IPS-18c (cell line): ENCODE results near the gene PFKP.

Experiments used
- H3K4me3 ChIP-seq: 2 replicates; pipeline ENCODE4 v1.7.0; 2013; ENCODE audit warnings: low read depth, mild to moderate bottlenecking, low read length, moderate library complexity; ENCODE audit not compliant: insufficient read depth
- H3K9me3 ChIP-seq: one replicate; pipeline ENCODE4 v1.6.1; 2013; ENCODE audit warnings: mild to moderate bottlenecking, low read length, moderate library complexity; ENCODE audit not compliant: control insufficient read depth, insufficient read depth

Gene PFKP

DNA sequence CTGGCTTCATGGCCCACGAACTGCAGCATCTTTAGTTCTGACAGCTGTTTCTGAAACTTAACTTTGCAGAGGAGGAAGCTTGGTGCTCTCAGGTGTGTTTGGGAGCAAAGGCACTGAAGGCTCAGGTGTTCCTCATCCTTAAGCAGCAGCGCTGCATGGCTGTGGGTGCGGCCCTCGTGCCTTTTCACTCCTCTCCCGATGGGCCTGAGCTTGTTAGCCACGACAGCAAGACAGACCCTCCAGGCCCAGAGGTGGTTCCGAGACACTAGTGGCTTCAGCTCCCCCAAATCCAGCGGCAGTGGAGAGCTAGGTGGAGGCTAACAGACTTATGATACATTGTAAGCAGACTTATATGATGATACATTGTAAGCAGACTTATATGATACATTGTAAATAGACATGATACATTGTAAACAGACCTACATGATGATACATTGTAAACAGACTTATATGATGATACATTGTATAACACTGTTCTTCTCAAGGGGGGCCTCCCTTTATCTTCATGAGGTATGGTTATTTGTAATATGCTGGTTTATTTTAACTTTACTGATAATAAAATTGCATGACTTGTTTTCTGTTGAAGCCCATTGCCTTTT, 14.1 kb downstream of the PFKP start:
- Histone ChIP-seq H3K9me3 (no peaks in the 10 kb centered on the region), H3K4me3 (no peak overlapping the region)

DNA sequence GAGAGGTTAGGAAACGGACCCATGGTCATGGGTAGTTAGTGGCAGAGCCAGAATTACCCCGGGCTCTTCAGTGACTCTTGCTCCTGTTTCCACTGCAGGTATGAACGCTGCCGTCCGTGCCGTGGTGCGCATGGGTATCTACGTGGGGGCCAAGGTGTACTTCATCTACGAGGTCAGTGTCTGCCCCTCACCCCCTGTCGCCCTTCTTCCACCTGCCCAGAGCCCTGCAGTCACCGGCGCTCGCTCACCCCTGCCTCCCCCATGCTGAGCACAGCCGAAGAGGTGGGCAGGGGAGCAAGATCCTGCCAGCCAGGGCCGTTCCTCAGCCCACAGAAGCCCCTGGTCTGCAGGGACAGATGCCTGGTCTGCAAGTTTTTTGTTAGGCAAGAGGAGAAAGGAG, 14.9 kb downstream of the PFKP start:
- no peak overlapping the region for H3K4me3 ChIP-seq
- H3K9me3 ChIP-seq, result no peaks in the 10 kb centered on the region

GRCh38 chr10:3085785-3086567, 18.6 kb downstream of the PFKP start:
- no peaks in the 10 kb centered on the region for H3K9me3 ChIP-seq
- H3K4me3 ChIP-seq, result no peak overlapping the region

GRCh38 chr10:3090388-3090787, 23.0 kb downstream of the PFKP start:
- Histone ChIP-seq H3K4me3 (no peak overlapping the region), H3K9me3 (peaks cover 2% of the 10 kb centered on the region)

GRCh38 chr10:3090914-3091787, 23.8 kb downstream of the PFKP start:
- Histone ChIP-seq H3K4me3 (no peak overlapping the region), H3K9me3 (peaks cover 2% of the 10 kb centered on the region)

GRCh38 chr10:3091921-3092320, 24.6 kb downstream of the PFKP start:
- Histone ChIP-seq H3K9me3 (peaks cover 2% of the 10 kb centered on the region), H3K4me3 (no peak overlapping the region)

- Histone ChIP-seq H3K9me3 (peaks cover 2% of the 10 kb centered on the region), H3K4me3 (no peak overlapping the region)
Measured at GRCh38 chr10:3093996-3094395, 26.6 kb downstream of the PFKP start.

GRCh38 chr10:3094609-3095036, 27.3 kb downstream of the PFKP start:
- H3K4me3 ChIP-seq, result no peak overlapping the region
- H3K9me3 ChIP-seq, result peaks cover 2% of the 10 kb centered on the region

- Histone ChIP-seq H3K4me3 (no peak overlapping the region), H3K9me3 (peaks cover 2% of the 10 kb centered on the region)
Measured at GRCh38 chr10:3095373-3096139, 28.2 kb downstream of the PFKP start.

DNA sequence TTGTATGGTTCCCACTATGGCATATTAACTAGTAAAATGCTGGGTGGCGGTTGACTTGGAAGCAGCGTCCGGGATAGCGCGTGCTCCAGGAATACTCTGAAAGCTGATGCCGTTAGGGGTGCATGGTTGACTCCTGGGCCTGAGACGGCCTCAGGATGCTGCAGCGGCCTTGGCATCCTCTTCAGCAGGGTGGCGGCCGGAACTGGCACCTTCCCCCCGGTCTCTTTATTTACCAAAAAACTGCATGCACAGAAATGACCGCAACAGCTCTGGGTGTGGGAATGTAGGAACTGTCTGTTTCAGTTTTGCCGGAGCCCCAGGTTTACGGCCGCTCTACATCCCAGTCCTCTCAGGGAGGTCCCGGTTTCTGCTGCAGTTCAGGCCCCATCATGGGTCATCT, 28.8 kb downstream of the PFKP start:
- no peak overlapping the region for H3K4me3 ChIP-seq

DNA sequence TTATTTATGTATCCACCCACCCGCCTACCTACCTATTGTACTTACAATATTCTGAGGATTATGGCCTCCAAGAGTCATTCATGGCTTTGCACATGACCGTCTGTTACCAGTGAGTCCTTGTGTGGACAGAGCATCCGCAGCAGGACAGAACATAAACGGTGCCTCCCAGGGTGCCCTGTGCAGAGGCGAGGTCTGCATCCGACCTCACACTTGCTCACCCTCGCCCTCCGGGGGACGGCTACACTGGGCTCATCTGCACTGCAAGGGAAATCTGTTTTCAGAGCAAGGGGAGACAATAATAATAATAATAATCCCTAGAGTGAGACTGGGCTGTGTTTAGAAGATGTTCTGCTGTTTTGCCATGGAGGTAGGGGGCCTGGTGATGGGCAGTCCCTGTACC, 29.8 kb downstream of the PFKP start:
- Histone ChIP-seq H3K4me3 (no peak overlapping the region), H3K9me3 (no peaks in the 10 kb centered on the region)

More for the DNA sequence above, 28.8 kb downstream of the PFKP start:
- H3K9me3 ChIP-seq, result peaks cover 1% of the 10 kb centered on the region

GRCh38 chr10:3098689-3099088, 31.3 kb downstream of the PFKP start:
- Histone ChIP-seq H3K9me3 (no peaks in the 10 kb centered on the region), H3K4me3 (no peak overlapping the region)

GRCh38 chr10:3099291-3100092, 32.1 kb downstream of the PFKP start:
- Histone ChIP-seq H3K4me3 (no peak overlapping the region), H3K9me3 (no peaks in the 10 kb centered on the region)

- H3K4me3 ChIP-seq, result no peak overlapping the region
- H3K9me3 ChIP-seq, result no peaks in the 10 kb centered on the region
Measured at GRCh38 chr10:3100093-3100792, 32.9 kb downstream of the PFKP start.

DNA sequence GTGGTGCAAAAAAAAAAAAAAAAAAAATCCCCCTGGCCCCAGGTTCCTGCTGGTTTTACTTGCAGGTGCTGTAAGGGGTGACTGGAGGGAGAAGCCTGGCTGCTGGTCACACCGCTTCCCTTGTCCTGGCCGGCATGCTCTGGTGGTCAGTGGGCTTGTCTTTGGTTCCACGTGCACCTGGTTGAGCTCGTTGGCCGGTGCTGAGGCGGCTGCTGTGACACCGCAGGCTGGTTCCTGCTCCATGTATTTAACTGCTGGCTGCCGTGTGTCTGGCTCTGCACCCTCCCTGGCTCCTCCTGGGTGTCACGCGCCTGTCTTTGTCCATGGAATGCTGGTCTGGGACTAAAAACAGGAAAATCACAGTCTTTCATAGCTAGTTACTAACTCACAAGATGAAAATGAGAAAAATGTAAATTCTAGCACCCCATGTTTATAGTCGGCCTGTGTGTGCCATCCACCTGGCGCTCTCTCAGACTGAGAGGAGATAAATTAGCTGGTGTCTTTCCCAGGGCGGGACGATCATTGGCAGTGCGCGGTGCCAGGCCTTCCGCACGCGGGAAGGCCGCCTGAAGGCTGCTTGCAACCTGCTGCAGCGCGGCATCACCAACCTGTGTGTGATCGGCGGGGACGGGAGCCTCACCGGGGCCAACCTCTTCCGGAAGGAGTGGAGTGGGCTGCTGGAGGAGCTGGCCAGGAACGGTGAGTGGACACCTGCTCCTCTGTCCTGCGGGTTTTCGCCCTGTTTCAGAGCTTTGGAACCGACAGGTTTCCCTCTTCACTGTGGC, 33.7 kb downstream of the PFKP start:
- Histone ChIP-seq H3K4me3 (no peak overlapping the region), H3K9me3 (no peaks in the 10 kb centered on the region)
